SK-N-SH (cell line): ENCODE measurements around the gene RNF157.

Experiments
- CHD2 ChIP-seq: fragments of 150-350 bp; IDR thresholded peaks from 2 replicates; pipeline ENCODE4 v1.6.1; 2018; ENCODE audit warnings: low read length; ENCODE audit not compliant: partially characterized antibody
- ELF1 ChIP-seq: IDR thresholded peaks from 2 replicates; pipeline ENCODE4 v1.4.0; 2012
- EP300 ChIP-seq, 2 experiments: IDR thresholded peaks; 2 replicates each; pipeline versions ENCODE4 v1.4.0 to v1.6.1; 2012; ENCODE audit warnings: borderline replicate concordance in 1 of 2, low read depth in 1 of 2, low read length in 1 of 2
- EZH2phosphoT487 ChIP-seq: fragments of 200-600 bp; sonication (generic); IDR thresholded peaks from 2 replicates; pipeline ENCODE4 v1.6.1; 2017; ENCODE audit warnings: low read depth, mixed run types, mild to moderate bottlenecking, antibody characterized with exemption, moderate library complexity, borderline replicate concordance
- RCOR1 ChIP-seq: fragments of 150-350 bp; IDR thresholded peaks from 2 replicates; pipeline ENCODE4 v1.6.1; 2017; ENCODE audit warnings: antibody characterized with exemption, low read length
- SMC3 ChIP-seq: IDR thresholded peaks from 2 replicates; pipeline ENCODE4 v1.6.1; 2012; ENCODE audit warnings: low read depth, low read length, improper control_type of control experiment
- TEAD4 ChIP-seq: IDR thresholded peaks from 2 replicates; pipeline ENCODE4 v1.4.0; 2012; ENCODE audit warnings: mild to moderate bottlenecking, borderline replicate concordance; ENCODE audit not compliant: insufficient read depth
- TF ChIP-seq, protein P1 (sequence below): fragments of 150-350 bp; IDR thresholded peaks from 2 replicates; pipeline ENCODE4 v1.6.1; 2017; ENCODE audit warnings: antibody characterized with exemption, low read length, low read depth, borderline replicate concordance
- TF ChIP-seq, protein P2 (sequence below): fragments of 200-600 bp; sonication (generic); IDR thresholded peaks from 2 replicates; pipeline ENCODE4 v1.6.1; 2017; ENCODE audit warnings: antibody characterized with exemption, mild to moderate bottlenecking, moderate library complexity

DNA sequence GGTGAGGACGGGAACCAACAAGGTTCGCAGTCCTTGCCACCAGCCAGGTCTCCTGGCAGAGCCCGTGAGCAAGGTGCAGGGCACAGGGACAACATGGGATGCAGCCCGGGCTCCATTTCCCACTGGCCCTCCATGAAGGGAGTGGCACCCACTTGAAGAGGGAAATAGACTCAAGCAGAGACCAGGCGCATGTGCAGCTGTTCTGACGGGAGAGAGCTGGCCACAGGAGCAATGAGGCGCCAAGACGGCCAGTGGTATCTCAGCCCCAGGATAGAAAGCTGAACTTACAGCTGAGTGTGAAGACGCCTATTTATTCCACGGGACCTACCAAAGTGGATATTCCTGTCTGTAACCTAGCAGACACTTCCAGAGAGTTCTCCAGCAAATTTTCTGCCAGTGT lies 91.1 kb downstream of the RNF157 start:
- TF ChIP-seq, protein P1, sequence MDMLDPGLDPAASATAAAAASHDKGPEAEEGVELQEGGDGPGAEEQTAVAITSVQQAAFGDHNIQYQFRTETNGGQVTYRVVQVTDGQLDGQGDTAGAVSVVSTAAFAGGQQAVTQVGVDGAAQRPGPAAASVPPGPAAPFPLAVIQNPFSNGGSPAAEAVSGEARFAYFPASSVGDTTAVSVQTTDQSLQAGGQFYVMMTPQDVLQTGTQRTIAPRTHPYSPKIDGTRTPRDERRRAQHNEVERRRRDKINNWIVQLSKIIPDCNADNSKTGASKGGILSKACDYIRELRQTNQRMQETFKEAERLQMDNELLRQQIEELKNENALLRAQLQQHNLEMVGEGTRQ: no peak
- TF ChIP-seq, protein P2, sequence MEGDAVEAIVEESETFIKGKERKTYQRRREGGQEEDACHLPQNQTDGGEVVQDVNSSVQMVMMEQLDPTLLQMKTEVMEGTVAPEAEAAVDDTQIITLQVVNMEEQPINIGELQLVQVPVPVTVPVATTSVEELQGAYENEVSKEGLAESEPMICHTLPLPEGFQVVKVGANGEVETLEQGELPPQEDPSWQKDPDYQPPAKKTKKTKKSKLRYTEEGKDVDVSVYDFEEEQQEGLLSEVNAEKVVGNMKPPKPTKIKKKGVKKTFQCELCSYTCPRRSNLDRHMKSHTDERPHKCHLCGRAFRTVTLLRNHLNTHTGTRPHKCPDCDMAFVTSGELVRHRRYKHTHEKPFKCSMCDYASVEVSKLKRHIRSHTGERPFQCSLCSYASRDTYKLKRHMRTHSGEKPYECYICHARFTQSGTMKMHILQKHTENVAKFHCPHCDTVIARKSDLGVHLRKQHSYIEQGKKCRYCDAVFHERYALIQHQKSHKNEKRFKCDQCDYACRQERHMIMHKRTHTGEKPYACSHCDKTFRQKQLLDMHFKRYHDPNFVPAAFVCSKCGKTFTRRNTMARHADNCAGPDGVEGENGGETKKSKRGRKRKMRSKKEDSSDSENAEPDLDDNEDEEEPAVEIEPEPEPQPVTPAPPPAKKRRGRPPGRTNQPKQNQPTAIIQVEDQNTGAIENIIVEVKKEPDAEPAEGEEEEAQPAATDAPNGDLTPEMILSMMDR: no peak
- TF ChIP-seq EP300 (IDR thresholded peaks at IDR 0.05; ENCODE audit: borderline replicate concordance in 1 of 2, low read depth in 1 of 2, low read length in 1 of 2): no peak
- TF ChIP-seq CHD2: no peak
- no peak for TF ChIP-seq TEAD4
- TF ChIP-seq RCOR1: no peak
- no peak for TF ChIP-seq SMC3
- TF ChIP-seq ELF1: no peak
- no peak for TF ChIP-seq EZH2phosphoT487
